ENCODE measurements around the gene ABTB2.
A peak's percentile ranks its signal among the peaks of the same experiment; 100 is the strongest.

The ABTB2 gene

GRCh38 chr11:34239465-34240149 is 118.2 kb downstream of the ABTB2 start:
- DNase-seq = no peak
- H3K9me3 ChIP-seq (ENCODE audit: severe bottlenecking) = no peaks in the 10 kb centered on the region
- no peak overlapping the region for H3K27ac ChIP-seq
- no peaks in the 10 kb centered on the region for H3K27me3 ChIP-seq (ENCODE audit: insufficient read depth, low read depth, severe bottlenecking)
- no peak for TF ChIP-seq CTCF (IDR thresholded peaks at IDR 0.05; ENCODE audit: low read depth, low read length)
- no peak overlapping the region for H3K4me3 ChIP-seq (ENCODE audit: low read depth, low read length)
- no peaks in the 10 kb centered on the region for H3K36me3 ChIP-seq

- H3K9me3 ChIP-seq (ENCODE audit: severe bottlenecking) = no peaks in the 10 kb centered on the region
- peak; percentile 41 for DNase-seq
- no peak for TF ChIP-seq CTCF (IDR thresholded peaks at IDR 0.05; ENCODE audit: low read depth, low read length)
- H3K27me3 ChIP-seq (ENCODE audit: insufficient read depth, low read depth, severe bottlenecking) = no peaks in the 10 kb centered on the region
- H3K36me3 ChIP-seq = no peaks in the 10 kb centered on the region
- H3K27ac ChIP-seq = no peak overlapping the region
- no peak overlapping the region for H3K4me3 ChIP-seq (ENCODE audit: low read depth, low read length)
These were observed 118.8 kb downstream of the ABTB2 start for GRCh38 chr11:34238966-34239365.

DNA sequence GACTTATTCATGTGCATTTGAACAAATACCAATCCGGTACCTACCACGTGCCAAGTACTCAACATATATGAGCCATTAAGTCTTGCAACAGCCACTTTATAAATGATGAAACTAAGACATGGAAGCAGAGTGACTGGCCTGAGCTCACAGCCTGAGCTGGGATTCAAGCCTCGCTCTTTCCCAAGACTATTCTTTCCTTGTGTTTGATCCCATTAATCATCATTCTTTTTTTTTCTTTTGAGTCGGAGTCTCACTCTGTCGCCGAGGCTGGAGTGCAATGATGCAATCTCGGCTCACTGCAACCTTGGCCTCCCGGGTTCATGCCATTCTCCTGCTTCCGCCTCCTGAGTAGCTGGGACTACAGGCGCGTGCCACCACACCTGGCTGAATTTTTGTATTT is 119.3 kb downstream of the ABTB2 start:
- H3K36me3 ChIP-seq = no peaks in the 10 kb centered on the region
- H3K9me3 ChIP-seq (ENCODE audit: severe bottlenecking) = no peaks in the 10 kb centered on the region
- no peak for DNase-seq
- no peaks in the 10 kb centered on the region for H3K27me3 ChIP-seq (ENCODE audit: insufficient read depth, low read depth, severe bottlenecking)
- H3K27ac ChIP-seq = no peak overlapping the region
- no peak for TF ChIP-seq CTCF (IDR thresholded peaks at IDR 0.05; ENCODE audit: low read depth, low read length)
- H3K4me3 ChIP-seq (ENCODE audit: low read depth, low read length) = no peak overlapping the region

GRCh38 chr11:34236572-34236971 is 121.2 kb downstream of the ABTB2 start:
- peak; percentile 83 for DNase-seq
- no peak overlapping the region for H3K4me3 ChIP-seq (ENCODE audit: low read depth, low read length)
- peak overlapping the region; percentile 36 for H3K27ac ChIP-seq
- TF ChIP-seq CTCF (IDR thresholded peaks at IDR 0.05; ENCODE audit: low read depth, low read length) = no peak
- no peaks in the 10 kb centered on the region for H3K36me3 ChIP-seq
- H3K27me3 ChIP-seq (ENCODE audit: insufficient read depth, low read depth, severe bottlenecking) = no peaks in the 10 kb centered on the region
- H3K9me3 ChIP-seq (ENCODE audit: severe bottlenecking) = no peaks in the 10 kb centered on the region

DNA sequence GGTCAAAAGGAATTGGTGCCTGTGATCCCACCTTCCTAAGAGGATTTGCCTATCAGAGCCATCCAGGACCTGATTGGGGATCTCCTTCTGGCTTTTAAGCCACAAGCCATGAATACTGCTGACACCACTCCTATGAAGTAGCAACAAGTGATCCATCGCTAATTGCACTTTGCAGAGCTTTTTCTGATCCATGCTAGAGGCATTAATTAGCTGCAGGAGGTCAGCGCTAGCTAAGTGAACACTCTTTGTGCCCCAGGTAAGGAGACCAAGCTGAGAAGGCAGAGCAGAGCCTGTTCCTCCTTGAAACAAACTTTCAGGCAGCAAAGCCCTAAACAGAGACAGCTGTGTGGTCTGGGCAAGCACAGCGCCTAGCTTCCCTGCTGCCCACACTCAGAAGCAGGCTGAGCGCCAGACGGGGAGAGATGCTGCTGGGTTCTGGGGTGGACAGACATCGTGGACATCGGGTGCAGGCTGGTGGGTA is 122.2 kb downstream of the ABTB2 start:
- Histone ChIP-seq H3K27ac (no peak overlapping the region), H3K9me3 (ENCODE audit: severe bottlenecking) (no peaks in the 10 kb centered on the region), H3K27me3 (ENCODE audit: insufficient read depth, low read depth, severe bottlenecking) (no peaks in the 10 kb centered on the region), H3K36me3 (no peaks in the 10 kb centered on the region), H3K4me3 (ENCODE audit: low read depth, low read length) (no peak overlapping the region)
- no peak for TF ChIP-seq CTCF (IDR thresholded peaks at IDR 0.05; ENCODE audit: low read depth, low read length)
- DNase-seq = peak; percentile 67

- no peaks in the 10 kb centered on the region for H3K36me3 ChIP-seq
- TF ChIP-seq CTCF (IDR thresholded peaks at IDR 0.05; ENCODE audit: low read depth, low read length) = no peak
- H3K27ac ChIP-seq = no peak overlapping the region
- H3K27me3 ChIP-seq (ENCODE audit: insufficient read depth, low read depth, severe bottlenecking) = no peaks in the 10 kb centered on the region
- no peaks in the 10 kb centered on the region for H3K9me3 ChIP-seq (ENCODE audit: severe bottlenecking)
- H3K4me3 ChIP-seq (ENCODE audit: low read depth, low read length) = no peak overlapping the region
- DNase-seq = no peak
These were observed 122.6 kb downstream of the ABTB2 start for GRCh38 chr11:34235189-34235588.

Data from WERI-Rb-1 (cell line).